Loucy (cell line): Measurements from ENCODE around the gene FOXP4.

ENCODE experiments used
- CTCF ChIP-seq: fragments of 200-600 bp; sonication (generic); conservative IDR thresholded peaks from 2 replicates; pipeline ENCODE4 v1.5.1; 2014; ENCODE audit warnings: mild to moderate bottlenecking, antibody characterized with exemption, low read length
- EZH2phosphoT487 ChIP-seq: fragments of 200-600 bp; IDR thresholded peaks from 2 replicates; pipeline ENCODE4 v1.6.1; 2018; ENCODE audit warnings: antibody characterized with exemption, mild to moderate bottlenecking, moderate library complexity, borderline replicate concordance

- TF ChIP-seq CTCF, result no peak
- TF ChIP-seq EZH2phosphoT487, result no peak
Observed at GRCh38 chr6:41596096-41596685, 50.0 kb downstream of the FOXP4 start.
